Measurements from ENCODE around the gene SPATA13.
"Not testable (repeated sequence)": the region's sequence is repeated elsewhere in the genome, so short reads cannot be mapped to it uniquely, and the experiment has no call there.

Gene SPATA13

DNA sequence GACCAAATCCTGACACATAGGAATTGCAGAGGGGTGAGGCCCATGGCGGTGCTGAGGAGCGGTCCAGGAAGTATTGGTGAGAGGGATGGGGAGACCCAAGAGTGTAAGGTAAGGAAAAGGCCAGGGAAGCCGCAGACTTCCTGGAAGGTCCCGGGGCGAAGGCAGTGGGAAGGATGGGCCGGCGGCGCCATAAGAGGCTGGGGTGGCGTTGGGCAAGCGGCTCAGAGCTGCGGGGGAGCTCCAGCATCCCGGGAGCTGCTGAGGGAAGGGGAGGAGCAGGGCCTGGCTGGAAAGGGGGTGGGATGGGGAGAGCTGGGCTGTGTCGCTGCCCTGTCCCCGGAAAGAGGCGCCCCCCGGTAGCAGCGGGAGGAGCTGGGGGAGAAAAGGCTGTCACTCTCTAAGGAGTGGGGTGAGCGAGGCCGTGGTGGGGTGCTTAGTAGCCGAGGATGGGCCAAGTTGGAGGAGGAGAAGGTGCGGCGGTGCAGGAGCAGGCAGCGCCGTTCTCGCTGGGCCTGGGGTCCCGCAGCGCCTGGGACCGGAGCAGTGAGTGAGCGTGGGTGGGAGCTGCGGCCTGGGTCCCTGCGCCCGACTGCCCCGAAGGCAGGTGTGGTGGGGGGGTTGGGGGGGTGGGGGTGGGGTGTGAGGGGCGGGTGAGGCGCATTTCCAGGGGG, 179.6 kb downstream of the SPATA13 start:
- H3K4me3 Mint-ChIP-seq: no peak overlapping the region
- H3K4me1 Mint-ChIP-seq (ENCODE audit: low read depth): no peaks in the 10 kb centered on the region
- peaks cover 3% of the 10 kb centered on the region for H3K27me3 Mint-ChIP-seq
- H3K9me3 Mint-ChIP-seq: no peaks in the 10 kb centered on the region
- no peak for DNase-seq
- no peak overlapping the region for H3K27ac Mint-ChIP-seq
- no peaks in the 10 kb centered on the region for H3K36me3 Mint-ChIP-seq (ENCODE audit: low read depth)

DNA sequence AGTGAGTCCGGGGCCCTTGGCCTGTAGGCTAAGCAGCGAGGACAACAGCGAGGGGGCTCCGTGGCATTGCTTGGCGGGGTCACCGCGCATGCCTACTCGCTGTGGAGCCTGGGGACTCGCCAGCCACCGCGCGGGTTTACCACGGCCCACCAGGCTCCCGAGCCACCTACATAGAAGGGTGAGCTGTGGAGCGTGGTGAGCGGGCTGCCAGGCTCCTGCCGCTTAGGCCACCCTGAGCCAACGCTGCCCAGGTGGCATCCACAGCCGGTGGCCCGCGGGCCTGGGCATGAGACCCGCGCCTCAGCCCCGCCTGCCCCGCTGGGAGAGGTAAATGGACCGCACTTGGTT, 180.1 kb downstream of the SPATA13 start:
- H3K4me3 Mint-ChIP-seq: no peak overlapping the region
- DNase-seq: no peak
- no peak overlapping the region for H3K27ac Mint-ChIP-seq
- H3K27me3 Mint-ChIP-seq: peaks cover 3% of the 10 kb centered on the region
- H3K4me1 Mint-ChIP-seq (ENCODE audit: low read depth): no peaks in the 10 kb centered on the region
- no peaks in the 10 kb centered on the region for H3K36me3 Mint-ChIP-seq (ENCODE audit: low read depth)
- no peaks in the 10 kb centered on the region for H3K9me3 Mint-ChIP-seq

DNA sequence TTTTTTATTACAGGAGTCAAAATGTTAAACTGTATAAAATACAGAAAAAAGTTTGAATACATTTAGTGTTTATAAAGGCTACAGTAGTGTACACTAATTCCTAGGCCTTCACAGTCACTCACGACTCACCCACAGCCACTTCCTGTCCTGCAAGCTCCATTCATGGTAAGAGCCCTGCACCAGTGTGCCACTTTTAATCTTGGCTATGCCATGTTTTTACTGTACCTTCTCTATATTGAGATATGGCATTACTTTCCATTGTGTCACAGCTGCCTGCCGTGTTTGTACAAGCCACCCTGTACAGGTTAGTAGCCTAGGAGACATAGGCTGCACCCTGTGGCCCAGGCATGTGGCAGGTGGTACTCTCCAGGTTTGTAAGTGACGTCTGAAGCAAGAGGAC, 180.9 kb downstream of the SPATA13 start:
- no peak overlapping the region for H3K4me3 Mint-ChIP-seq
- H3K27me3 Mint-ChIP-seq: peaks cover 3% of the 10 kb centered on the region
- no peak overlapping the region for H3K27ac Mint-ChIP-seq
- no peaks in the 10 kb centered on the region for H3K36me3 Mint-ChIP-seq (ENCODE audit: low read depth)
- H3K4me1 Mint-ChIP-seq (ENCODE audit: low read depth): no peaks in the 10 kb centered on the region
- no peaks in the 10 kb centered on the region for H3K9me3 Mint-ChIP-seq
- no peak for DNase-seq

DNA sequence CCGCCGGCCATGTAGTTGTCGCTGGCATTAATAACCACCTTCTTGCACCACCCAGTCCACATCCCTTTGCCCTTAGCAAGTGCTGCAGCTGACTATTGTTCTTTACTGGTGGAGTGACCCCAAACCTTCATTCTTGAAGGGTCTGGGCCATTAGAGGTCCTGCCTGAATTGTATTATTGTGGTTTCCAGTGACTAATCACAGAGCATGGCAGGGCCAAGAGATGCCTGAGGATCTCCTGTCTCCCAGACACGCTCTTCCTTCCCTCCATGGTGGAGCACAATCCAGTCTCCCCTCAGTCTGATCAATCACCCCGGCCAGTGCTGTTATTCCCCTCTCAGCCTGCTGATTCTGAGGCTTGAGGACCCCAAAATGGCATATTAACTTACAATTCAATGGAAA, 187.9 kb downstream of the SPATA13 start:
- Mint-ChIP-seq H3K27me3 (no peaks in the 10 kb centered on the region), H3K27ac (no peak overlapping the region), H3K4me3 (no peak overlapping the region), H3K4me1 (ENCODE audit: low read depth) (no peaks in the 10 kb centered on the region), H3K36me3 (ENCODE audit: low read depth) (no peaks in the 10 kb centered on the region), H3K9me3 (no peaks in the 10 kb centered on the region)
- DNase-seq: no peak

- Mint-ChIP-seq H3K36me3 (ENCODE audit: low read depth) (no peaks in the 10 kb centered on the region), H3K9me3 (no peaks in the 10 kb centered on the region), H3K27me3 (no peaks in the 10 kb centered on the region), H3K4me3 (no peak overlapping the region), H3K27ac (no peak overlapping the region), H3K4me1 (ENCODE audit: low read depth) (no peaks in the 10 kb centered on the region)
- no peak for DNase-seq
Observed at GRCh38 chr13:24348797-24349515, 188.4 kb downstream of the SPATA13 start.

- not testable (repeated sequence) for H3K4me3 Mint-ChIP-seq; DNase-seq; H3K4me1 Mint-ChIP-seq (ENCODE audit: low read depth); H3K9me3 Mint-ChIP-seq; H3K27ac Mint-ChIP-seq; H3K27me3 Mint-ChIP-seq; H3K36me3 Mint-ChIP-seq (ENCODE audit: low read depth)
Observed at GRCh38 chr13:24349778-24350664, 189.5 kb downstream of the SPATA13 start.

- Mint-ChIP-seq H3K4me1 (ENCODE audit: low read depth) (no peaks in the 10 kb centered on the region), H3K27me3 (no peaks in the 10 kb centered on the region), H3K4me3 (no peak overlapping the region), H3K27ac (no peak overlapping the region), H3K36me3 (ENCODE audit: low read depth) (no peaks in the 10 kb centered on the region), H3K9me3 (no peaks in the 10 kb centered on the region)
- no peak for DNase-seq
Observed at GRCh38 chr13:24351423-24351822, 190.9 kb downstream of the SPATA13 start.

GRCh38 chr13:24353736-24354135, 193.2 kb downstream of the SPATA13 start:
- no peak for DNase-seq
- H3K27ac Mint-ChIP-seq: no peak overlapping the region
- no peaks in the 10 kb centered on the region for H3K27me3 Mint-ChIP-seq

DNA sequence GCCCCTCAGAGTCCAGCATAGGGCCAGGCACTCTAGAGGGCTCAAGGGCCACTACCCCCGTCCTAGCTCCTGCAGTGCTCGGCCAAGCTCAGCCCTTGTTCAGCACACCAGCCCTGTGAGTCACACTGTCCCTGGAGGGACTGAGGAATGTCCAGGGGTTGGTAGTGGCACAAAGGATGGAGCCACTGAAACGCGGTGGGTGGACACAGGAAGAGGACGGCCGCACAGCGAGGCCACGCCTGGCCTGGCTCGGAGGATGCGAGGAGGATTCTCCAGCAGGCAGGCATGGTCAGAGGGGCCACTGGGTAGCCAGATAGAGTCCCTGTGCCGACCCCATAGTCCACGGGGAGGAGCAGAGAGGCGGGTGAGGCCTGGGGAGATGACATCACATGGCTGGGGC, 194.6 kb downstream of the SPATA13 start:
- no peak for DNase-seq
- H3K9me3 Mint-ChIP-seq: no peaks in the 10 kb centered on the region
- H3K27ac Mint-ChIP-seq: no peak overlapping the region
- no peaks in the 10 kb centered on the region for H3K27me3 Mint-ChIP-seq
- H3K36me3 Mint-ChIP-seq (ENCODE audit: low read depth): no peaks in the 10 kb centered on the region
- H3K4me3 Mint-ChIP-seq: no peak overlapping the region
- no peaks in the 10 kb centered on the region for H3K4me1 Mint-ChIP-seq (ENCODE audit: low read depth)

More at GRCh38 chr13:24353736-24354135, 193.2 kb downstream of the SPATA13 start:
- Mint-ChIP-seq H3K9me3 (no peaks in the 10 kb centered on the region), H3K4me3 (no peak overlapping the region), H3K4me1 (ENCODE audit: low read depth) (no peaks in the 10 kb centered on the region), H3K36me3 (ENCODE audit: low read depth) (no peaks in the 10 kb centered on the region)

DNA sequence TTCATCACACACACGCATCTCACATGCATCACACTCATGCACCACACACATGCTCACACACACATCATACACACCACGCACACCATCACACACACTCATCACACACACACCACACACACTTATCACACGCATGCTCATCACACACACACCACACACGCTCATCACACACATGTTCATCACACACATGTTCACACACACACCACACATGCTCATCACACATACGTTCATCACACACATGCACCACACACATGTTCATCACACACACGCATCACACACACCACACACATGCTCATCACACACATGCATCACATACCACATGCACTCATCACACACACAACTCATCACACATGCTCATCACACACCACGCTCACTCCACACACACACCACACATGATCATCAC, 195.8 kb downstream of the SPATA13 start:
- H3K9me3 Mint-ChIP-seq: no peaks in the 10 kb centered on the region
- H3K36me3 Mint-ChIP-seq (ENCODE audit: low read depth): no peaks in the 10 kb centered on the region
- no peak overlapping the region for H3K4me3 Mint-ChIP-seq
- H3K4me1 Mint-ChIP-seq (ENCODE audit: low read depth): no peaks in the 10 kb centered on the region
- no peaks in the 10 kb centered on the region for H3K27me3 Mint-ChIP-seq
- no peak for DNase-seq
- no peak overlapping the region for H3K27ac Mint-ChIP-seq

Measured in activated T-cell treated with anti-CD3 and anti-CD28 coated beads, Interleukin-2, amount 50 U/mL, for 24 hours (primary cell).